Measurements from ENCODE around the gene CD300LD.
"Not testable (repeated sequence)": the region's sequence is repeated elsewhere in the genome, so short reads cannot be mapped to it uniquely, and the experiment has no call there.

The CD300LD gene

DNA sequence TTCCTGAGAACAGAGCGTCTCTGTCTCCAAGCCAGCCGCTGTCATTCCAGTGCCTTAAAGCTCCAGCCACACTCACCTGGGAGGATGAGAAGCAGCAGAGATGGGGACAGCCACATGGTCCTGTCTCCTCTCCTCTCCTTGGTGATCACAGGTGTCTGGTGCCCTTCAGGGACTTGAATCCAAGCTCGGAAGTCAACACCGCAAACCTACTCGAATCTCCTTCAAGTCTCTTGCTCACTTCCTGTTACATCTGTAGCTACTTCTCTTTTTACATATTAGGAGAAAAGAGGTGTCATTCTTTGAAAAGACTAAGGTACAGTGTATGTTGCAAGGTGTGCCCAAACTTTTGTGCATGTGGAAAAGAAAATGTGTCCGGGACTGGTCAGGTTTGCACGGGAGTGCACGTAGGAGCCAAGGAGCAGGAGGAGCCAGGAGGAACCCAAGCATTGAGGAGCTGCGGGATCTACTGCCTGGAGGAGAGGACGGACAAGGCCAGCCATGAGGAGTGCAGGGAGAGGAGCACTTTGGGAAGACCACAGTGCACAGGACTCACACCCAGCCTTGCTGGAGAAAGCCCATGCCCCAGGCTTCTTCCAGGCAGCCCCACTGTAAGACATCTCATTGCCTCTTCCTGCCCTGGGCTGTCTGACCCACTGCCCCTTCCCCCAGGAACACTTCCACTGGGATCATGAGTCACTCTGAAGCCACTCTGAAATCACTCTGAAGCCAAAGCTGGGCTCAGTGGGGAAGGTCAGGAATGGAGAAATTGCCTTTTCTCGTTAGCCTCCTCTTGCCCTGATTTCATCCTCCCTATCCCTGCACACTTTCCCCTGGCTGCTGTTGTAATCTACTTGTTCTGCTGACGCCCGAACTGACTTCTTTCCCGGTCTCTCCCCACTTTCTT, at the start of gene CD300LD:
Gene CD300LD (minus strand): TSS at position 197 of the 904 bp plus-strand sequence. CDS start 81 bp downstream, at position 116.
- no peak for DNase-seq

GRCh38 chr17:74641224-74641957, 49.3 kb upstream of the CD300LD start:
- DNase-seq, result peak; percentile 19

DNA sequence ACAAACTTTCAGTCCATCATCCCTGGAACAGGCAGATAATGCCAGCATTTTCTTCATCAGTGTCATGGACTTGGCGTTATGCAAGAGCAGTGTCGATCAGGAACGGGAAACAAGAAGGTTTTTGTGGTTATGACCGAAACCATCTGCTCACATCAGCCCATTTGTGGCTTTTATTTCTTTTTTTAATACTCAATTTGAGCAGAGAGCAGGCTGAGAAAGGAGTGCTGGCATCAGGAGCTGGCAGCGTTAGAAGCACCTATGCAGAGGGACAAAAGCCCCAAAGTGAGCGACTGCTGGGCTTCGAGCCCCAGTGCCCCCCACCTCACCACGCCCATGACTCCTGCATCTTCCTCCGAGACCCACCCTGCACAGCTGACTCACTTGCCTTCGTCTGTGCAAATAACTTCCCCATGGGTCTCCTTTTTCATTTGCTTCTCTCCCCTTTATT, 47.6 kb upstream of the CD300LD start:
- DNase-seq, result peak; percentile 14

- no peak for DNase-seq
Measured at GRCh38 chr17:74637926-74638325, 45.8 kb upstream of the CD300LD start.

DNA sequence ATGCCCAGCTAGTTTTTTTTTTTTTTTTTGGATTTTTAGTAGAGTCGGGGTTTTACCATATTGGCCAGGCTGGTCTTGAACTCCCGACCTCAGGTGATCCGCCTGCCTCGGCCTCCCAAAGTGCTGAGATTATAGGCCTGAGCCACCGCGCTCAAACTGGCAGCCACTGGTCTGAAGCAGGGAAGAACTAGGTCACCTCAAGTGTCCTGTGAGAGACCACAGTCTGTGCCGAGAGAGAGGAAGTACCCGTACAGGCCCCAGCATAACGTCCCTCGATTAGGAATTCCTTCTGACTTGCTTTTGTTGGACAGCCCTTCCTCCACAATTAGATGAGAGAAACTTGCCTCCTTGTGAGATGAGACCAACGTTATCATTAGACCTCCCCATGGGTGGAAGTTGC, 45.2 kb upstream of the CD300LD start:
- no peak for DNase-seq

DNA sequence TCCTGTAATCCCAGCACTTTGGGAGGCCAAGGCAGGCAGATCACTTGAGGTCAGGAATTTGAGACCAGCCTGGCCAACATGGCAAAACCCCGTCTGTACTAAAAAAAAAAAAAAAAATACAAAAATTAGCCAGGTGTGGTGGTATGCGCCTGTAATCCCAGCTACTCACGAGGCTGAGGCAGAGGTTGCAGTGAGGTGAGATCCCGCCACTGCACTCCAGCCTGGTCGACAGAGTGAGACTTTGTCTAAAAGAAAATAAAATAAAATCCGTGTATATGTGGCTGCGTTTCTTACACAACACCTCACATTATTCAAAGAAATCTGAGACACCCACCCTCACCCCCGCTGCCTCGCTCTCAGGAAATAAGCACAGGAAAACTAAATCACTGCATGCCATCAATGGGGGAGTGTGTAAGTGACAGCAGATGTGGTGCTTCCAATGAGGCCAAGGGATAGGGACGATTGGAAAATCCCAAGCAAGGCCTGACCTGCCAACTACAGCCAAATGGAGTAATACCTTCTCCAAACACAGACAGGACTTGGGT, 44.5 kb upstream of the CD300LD start:
- DNase-seq, result not testable (repeated sequence)

DNA sequence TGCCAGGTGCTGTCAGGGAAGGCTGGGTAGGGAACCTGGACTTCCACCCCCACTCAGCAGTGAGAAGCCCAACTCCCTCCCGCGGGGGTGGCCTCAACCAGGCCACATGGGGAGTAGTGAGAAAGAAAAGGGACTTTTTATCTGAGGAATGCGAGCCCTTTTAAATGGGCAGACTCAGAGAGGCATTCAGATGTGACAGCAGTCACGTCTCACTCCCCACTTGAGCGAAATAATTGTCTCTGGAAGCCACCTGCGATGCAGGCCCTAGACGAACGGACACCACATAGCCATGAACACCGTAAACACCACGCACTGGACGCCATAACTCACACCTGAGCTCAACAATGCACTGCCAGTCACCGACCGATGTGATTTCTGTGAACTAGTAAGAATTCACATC, 43.3 kb upstream of the CD300LD start:
- DNase-seq, result no peak

DNA sequence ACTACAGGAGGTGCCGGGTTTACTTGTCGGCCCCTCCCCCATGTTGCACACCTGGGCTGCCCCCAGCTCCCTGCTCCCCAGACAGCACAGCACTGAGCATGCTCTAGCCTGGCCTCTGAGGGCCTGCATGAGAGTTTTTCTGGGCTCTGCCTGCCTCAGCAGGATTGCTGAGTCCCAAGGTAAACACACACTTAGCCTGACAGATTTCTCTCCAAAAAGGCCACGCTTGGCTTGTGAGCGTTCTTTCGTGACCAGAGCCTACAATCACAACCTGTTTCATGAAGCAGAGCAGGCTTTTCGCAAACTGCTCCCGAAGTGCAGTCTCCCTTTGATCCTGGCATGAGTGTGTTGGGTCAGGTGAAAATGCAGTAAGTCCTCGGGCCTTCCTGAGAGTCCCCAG, 41.2 kb upstream of the CD300LD start:
- no peak for DNase-seq

DNA sequence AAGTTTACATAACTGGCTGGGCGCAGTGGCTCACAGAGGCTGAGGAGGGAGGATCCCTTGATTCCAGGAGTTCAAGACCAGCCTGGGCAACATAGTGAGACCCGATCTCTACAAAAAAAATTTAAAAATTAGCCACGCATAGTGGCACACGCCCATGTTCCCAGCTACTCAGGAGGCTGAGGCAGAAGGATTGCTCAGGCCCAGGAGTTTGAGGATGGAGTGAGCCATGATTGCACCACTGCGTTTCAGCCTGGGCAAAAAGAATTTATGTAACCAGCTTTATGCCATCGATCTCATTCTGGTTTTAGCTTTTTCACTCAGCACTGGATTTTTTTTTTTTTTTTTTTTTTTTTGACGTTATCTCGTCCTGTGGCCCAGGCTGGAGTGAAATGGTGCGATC, 40.5 kb upstream of the CD300LD start:
- DNase-seq, result no peak

DNA sequence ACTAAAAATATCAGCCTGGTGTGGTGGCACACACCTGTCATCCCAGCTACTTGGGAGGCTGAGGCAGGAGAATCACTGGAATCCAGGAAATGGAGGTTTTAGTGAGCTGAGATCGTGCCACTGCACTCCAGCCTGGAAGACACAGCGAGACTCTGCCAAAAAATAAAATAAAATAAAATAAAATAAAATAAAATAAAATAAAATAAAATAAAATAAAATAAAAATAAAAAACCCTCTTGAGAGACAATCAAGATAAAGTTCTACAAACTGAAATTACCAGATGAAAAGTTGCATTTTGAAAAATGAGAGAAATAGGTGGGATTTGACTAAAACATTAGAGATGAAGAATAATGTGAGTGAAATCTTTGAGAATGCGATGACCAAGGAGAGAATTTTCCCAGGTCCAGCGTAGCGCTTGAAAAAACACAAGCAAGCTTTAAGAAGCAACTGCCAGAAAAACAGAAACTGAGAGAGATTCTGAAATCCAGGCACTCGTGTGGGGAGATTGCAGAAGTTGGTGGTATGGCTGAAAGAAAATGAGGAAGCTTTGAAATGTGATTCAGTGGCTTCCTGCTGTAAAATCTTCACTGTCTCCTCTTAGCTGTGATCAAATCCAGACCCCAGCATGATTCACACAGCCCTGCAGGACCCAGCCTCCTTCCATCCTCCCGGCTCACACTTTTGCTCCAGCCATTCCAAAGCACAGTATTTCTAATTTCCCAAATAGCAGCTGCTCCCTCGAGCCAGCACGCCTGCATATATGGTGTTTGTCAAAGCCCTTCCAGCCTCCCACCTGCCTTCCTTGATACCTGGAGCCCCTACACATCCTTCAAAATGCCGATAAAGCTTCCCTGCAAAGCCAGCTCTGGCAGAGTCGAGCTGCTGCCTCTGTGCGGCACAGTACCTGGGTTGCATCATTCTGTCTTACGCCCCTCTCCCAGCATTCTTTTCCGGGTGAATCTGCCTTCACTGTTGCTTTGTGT, 39.7 kb upstream of the CD300LD start:
- peak; percentile 15 for DNase-seq

DNA sequence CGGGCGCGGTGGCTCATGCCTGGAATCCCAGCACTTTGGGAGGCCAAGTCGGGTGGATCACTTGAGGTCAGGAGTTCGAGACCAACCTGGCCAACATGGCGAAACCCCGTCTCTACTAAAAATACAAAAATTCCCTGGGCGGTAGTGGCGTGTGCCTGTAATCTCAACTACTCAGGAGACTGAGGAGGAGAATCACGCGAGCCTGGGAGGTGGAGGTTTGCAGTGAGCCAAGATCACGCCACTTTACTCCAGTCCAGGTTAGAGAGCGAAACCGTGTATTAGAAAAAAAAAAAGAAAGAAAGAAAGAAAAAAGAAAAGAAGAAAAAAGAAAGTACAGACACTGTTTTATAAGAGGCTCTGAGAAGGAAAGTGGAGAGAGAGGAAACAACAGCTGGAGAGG, 38.2 kb upstream of the CD300LD start:
- DNase-seq, result not testable (repeated sequence)

- no peak for DNase-seq
Measured at GRCh38 chr17:74625661-74626060, 33.6 kb upstream of the CD300LD start.

DNA sequence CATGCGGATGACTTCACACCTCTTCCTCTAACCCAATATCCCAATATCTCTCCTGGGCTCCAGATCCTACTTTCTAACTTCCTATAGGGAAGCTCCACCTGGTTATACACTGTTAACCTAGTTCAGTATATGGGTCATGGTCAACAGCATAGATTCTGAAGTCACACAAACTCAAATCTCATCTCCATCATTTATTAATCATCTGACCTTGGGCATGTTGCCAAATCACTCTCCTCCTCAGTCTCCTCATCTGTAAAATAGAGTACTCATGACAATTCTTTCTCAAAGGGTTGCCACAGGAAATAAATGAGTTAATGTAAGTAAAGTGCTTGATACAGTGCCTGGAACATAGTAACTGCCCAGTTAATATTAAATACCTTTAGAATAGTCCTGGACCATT, 32.0 kb upstream of the CD300LD start:
- no peak for DNase-seq

DNA sequence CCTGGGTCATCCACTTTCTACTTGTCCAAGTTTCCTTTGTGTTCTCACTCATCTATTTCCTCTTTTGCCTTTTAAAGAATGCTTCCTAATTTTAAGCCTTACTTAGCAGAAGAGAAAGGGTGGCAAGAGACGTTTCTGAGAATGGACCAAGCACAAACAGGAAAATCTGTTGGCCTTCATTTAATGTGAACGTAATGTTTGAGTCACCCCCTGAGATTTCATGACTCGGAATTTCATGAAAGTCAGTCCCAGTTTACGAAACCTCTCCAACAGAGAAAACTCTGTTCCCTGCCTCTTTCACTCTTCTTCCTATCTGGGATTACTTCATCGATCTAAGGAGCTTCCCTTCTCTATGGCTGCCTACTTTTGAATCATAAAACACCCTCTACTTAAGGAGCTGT, 31.6 kb upstream of the CD300LD start, which contains the start of gene CD300E:
Gene CD300E (minus strand): TSS at position 46 of the 401 bp plus-strand sequence. CDS start 117 bp downstream, outside the sequence.
- no peak for DNase-seq

DNA sequence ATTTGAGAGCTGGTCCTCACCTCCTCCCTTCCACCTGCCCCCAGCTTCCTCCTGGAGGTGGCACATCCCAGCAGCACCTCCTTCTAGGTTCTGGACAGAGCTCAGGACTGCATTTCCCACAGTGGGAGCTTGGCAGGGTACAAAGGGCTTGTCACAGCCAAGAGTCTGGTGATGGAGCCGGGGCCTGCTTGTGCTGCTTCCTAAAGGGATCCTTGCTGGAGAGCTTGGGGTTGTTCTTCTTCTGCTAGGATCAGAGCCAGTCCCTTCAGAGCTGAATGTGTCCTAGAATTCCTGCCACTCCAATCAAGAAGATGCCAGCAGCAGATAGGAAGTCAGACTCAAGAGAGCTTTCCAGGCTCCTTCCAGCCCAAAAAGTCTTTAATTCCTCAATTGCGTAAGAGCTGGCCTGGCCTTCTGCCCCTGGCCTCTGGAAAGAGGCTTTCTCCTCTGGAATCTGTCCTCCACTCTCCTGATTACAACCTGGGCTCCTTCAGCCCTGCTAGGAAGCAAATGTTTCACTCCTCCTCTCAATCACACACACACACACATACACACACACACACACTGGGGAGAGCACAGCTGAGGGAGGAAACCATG, 27.1 kb upstream of the CD300LD start:
- DNase-seq, result no peak

GRCh38 chr17:74618451-74618850, 26.4 kb upstream of the CD300LD start:
- DNase-seq, result no peak

DNA sequence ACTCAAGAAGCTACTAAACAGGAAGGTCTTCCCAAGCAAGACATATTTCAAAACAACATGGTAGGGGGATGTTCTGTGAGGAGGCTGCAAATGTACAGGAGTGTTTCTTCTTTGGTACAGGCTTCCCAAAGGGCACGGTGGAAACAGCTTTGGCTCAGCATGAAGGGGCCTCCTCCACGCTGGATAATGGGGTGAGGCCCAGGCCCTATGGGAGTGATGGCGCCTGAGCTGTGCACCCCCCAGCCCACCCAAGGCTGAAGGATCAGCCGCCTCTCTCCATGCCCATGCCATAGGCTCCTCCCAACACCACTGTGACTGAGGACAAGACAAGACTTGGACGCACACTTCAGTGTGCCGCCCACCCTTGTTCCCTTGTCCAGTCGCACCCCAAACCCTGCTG, 24.6 kb upstream of the CD300LD start:
- no peak for DNase-seq

DNA sequence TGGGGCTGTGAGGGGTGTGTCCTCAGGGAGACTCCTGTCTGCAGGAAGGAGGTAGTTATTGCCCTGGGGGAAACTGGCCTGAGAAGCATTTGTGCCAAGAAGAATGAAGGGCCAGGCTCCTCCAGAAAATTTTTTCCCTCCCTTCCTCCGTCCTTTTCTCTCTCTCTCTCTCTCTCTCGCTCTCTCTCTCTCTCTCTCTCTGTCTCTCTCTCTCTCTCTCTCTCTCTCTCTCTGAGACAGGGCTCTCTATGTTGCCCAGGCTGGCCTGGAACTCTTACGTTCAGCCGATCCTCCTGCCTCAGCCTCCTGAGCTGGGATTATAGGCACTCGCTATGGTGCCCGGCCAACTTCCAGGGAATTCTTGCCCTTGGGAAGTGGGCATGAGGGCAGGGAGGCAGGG, 20.0 kb upstream of the CD300LD start:
- DNase-seq, result no peak

DNA sequence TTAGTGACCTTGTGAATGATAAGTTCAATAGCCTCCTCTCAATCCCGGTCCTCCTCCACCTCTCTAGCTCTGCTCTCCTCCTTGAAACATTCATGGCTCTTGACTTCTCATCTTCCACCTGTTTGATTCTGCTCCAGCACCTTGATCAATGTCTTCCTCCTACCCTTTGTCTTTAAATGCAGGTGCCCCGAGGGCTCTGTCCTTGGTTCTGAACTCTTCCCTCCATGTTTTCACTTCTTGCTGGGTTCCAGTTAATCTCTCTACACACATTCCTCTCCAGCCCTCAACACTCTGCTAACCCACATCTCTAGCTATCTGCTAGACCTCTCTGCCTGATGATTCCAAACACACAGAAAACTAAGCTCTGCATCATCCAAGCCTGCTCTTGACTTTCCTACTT, 18.0 kb upstream of the CD300LD start:
- no peak for DNase-seq

DNA sequence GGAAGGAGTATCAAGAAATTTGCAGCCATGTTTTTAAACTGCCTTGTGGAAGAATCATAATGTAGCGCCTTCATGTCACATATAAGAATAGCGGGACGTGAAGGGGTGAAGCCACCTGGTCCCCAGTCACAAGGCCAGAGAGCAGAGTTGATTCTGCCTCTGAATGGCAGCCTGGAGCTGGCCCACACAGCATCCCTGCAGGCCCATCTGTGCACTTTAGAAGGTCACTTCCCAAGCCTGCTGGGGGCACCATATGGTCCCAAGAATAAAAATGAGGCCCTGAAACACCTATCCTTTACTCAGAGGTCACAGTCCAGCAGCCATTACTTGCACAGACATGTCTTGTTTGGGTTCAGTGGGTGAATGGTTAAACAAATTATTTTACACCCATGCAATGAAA, 16.4 kb upstream of the CD300LD start:
- no peak for DNase-seq

- no peak for DNase-seq
Measured at GRCh38 chr17:74607221-74607620, 15.1 kb upstream of the CD300LD start.

- DNase-seq, result no peak
Measured at GRCh38 chr17:74606050-74606449, 14.0 kb upstream of the CD300LD start.
